ENCODE results near the gene SLC7A11.

GRCh38 chr4:138140879-138141278 is 101.3 kb downstream of the SLC7A11 start:
- no peak for TF ChIP-seq POLR2A (IDR thresholded peaks at IDR 0.05)
- TF ChIP-seq CTCF (IDR thresholded peaks at IDR 0.05): no peak
- TF ChIP-seq POLR2AphosphoS5 (IDR thresholded peaks at IDR 0.05): no peak

All from sigmoid colon (tissue), 4 donors.